Left hindlimb (tissue), 1 donor: ENCODE measurements around the gene CCDC121.

Experiments used
- DNase-seq: peaks from one replicate; pipeline ENCODE4 v3.0.0-alpha.2; 2018

The CCDC121 gene

GRCh38 chr2:27628767-27629709 lies at the start of gene CCDC121, which contains the start of gene GPN1:
TSS of gene CCDC121 (minus strand) at chr2:27629012. CDS start at chr2:27627799, 1,213 bp downstream.
TSS of gene GPN1 (plus strand) at chr2:27629050. CDS start at chr2:27629059, 9 bp downstream.
- peak; percentile 92 for DNase-seq

GRCh38 chr2:27672723-27673486 lies 44.1 kb upstream of the CCDC121 start:
- DNase-seq = no peak

- no peak for DNase-seq
Measured at GRCh38 chr2:27671235-27671634, 42.4 kb upstream of the CCDC121 start.

GRCh38 chr2:27667446-27667845 lies 38.6 kb upstream of the CCDC121 start:
- no peak for DNase-seq

- DNase-seq = no peak
Measured at GRCh38 chr2:27664622-27665363, 36.0 kb upstream of the CCDC121 start.

- DNase-seq = no peak
Measured at GRCh38 chr2:27664154-27664574, 35.4 kb upstream of the CCDC121 start.

- peak; percentile 85 for DNase-seq
Measured at GRCh38 chr2:27663285-27664153, 34.7 kb upstream of the CCDC121 start, which contains the start of the genes SLC4A1AP and SUPT7L. TSS of gene SLC4A1AP (plus strand) at chr2:27663889. CDS start at chr2:27663915, 26 bp downstream. TSS of gene SUPT7L (minus strand) at chr2:27663614. CDS start at chr2:27662192, 1,422 bp downstream.

- DNase-seq = no peak
Measured at GRCh38 chr2:27661371-27661770, 32.6 kb upstream of the CCDC121 start.

- DNase-seq = no peak
Measured at GRCh38 chr2:27655155-27655951, 26.5 kb upstream of the CCDC121 start.

GRCh38 chr2:27653397-27653796 lies 24.6 kb upstream of the CCDC121 start:
- no peak for DNase-seq

- no peak for DNase-seq
Measured at GRCh38 chr2:27652790-27653189, 24.0 kb upstream of the CCDC121 start.

- no peak for DNase-seq
Measured at GRCh38 chr2:27652341-27652740, 23.5 kb upstream of the CCDC121 start.

GRCh38 chr2:27651056-27651455 lies 22.2 kb upstream of the CCDC121 start:
- DNase-seq = no peak

- DNase-seq = no peak
Measured at GRCh38 chr2:27647737-27648136, 18.9 kb upstream of the CCDC121 start.

- DNase-seq = no peak
Measured at GRCh38 chr2:27647289-27647688, 18.5 kb upstream of the CCDC121 start.

- no peak for DNase-seq
Measured at GRCh38 chr2:27645197-27645596, 16.4 kb upstream of the CCDC121 start.

- DNase-seq = no peak
Measured at GRCh38 chr2:27640722-27641245, 12.0 kb upstream of the CCDC121 start.

GRCh38 chr2:27638709-27639108 lies 9.9 kb upstream of the CCDC121 start:
- DNase-seq = no peak

GRCh38 chr2:27638037-27638637 lies 9.3 kb upstream of the CCDC121 start:
- no peak for DNase-seq

- no peak for DNase-seq
Measured at GRCh38 chr2:27636766-27637165, 8.0 kb upstream of the CCDC121 start.
